GM19043 (cell line): Measurements from ENCODE around the gene SLC11A1.

Experiments
- ATAC-seq: cut with Tn5 transposase; IDR thresholded peaks from one replicate; pipeline ENCODE4 v1.9.1; 2021; ENCODE audit warnings: low read depth; ENCODE audit not compliant: unreplicated experiment

Gene SLC11A1

DNA sequence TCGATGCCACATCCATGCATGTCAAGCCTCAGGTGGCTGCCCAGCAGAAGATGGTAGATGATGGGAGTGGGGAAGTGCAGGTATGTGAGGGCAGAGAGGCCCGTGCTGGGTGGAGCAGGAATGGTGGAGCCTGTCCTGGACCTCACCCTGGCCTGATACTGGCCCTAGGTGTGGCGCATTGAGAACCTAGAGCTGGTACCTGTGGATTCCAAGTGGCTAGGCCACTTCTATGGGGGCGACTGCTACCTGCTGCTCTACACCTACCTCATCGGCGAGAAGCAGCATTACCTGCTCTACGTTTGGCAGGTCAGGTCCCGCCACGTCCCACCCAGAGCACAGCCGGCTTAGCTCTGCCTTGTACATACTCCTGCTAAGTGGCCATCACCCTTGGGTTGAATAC, 49.8 kb downstream of the SLC11A1 start:
- ATAC-seq = no peak

DNA sequence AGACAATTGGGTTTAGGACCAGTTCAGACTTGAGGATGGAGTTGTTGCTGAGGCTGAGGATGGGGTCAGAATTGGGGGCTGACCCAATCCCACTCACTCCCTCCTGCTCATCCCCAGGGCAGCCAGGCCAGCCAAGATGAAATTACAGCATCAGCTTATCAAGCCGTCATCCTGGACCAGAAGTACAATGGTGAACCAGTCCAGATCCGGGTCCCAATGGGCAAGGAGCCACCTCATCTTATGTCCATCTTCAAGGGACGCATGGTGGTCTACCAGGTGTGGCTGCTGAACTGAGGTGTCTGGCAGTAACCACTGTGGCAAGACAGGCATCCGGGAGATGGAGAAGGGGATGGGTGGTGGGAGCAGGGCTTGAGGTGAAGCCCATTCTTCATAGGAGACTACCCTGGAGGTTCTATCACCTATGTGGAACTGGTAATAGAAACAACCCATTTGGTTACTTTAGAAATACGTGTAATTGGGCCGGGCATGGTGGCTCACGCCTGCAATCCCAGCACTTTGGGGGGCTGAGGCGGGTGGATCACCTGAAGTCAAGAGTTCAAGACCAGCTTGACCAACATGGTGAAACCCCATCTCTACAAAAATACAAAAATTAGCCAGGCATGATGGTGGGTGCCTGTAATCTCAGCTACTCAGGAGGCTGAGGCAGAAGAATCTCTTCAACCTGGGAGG, 50.7 kb downstream of the SLC11A1 start:
- no peak for ATAC-seq

DNA sequence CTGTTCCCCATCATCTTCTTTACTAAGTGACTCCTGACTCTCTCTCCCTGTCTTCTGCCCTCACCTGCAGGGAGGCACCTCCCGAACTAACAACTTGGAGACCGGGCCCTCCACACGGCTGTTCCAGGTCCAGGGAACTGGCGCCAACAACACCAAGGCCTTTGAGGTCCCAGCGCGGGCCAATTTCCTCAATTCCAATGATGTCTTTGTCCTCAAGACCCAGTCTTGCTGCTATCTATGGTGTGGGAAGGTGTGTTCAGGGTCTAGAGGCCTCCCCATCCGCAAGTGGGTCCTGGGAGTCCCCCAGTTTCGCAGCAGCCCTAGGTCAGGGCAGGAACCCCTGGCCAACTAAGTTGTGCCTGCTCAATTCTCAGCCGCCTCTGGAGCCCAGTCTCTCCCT, 52.4 kb downstream of the SLC11A1 start:
- ATAC-seq = no peak

DNA sequence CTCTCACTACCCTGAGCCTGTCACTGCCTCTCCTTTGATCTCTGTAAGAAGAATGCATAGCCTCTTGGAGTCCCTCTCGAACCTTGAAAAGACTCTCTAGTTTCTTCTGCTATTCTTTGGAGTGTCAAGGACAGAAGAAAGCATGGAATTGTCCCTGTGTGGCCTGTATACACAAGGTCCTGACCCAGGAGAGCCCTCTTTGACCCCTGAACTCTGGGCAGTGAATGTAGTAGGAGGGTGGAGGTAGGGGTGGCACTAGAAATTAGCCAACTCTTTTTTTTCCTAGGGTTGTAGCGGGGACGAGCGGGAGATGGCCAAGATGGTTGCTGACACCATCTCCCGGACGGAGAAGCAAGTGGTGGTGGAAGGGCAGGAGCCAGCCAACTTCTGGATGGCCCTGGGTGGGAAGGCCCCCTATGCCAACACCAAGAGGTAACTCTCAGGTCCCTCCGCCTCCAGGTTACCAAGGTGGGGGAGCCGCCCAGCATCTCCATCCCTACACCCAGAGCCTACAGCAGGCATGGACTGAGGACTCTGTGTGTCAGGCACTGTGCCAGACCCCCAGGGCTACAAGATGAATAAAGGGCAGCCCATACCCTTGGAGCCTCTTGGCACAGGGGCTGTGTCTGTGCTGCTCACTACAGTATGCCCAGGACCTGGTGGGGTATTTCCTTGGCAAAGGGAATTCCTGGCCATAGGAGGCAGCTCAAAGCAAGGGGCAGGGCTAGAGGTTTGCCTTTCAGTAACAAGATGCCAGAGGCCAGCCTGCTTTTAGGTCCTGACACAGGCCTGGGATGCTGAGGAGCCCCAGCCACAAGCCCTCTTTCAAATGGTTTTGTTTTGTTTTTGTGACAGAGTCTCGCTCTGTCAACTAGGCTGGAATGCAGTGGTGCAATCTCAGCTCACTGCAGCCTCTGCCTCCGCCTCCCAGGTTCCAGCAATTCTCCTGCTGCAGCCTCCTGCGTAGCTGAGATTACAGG, 53.2 kb downstream of the SLC11A1 start:
- no peak for ATAC-seq

DNA sequence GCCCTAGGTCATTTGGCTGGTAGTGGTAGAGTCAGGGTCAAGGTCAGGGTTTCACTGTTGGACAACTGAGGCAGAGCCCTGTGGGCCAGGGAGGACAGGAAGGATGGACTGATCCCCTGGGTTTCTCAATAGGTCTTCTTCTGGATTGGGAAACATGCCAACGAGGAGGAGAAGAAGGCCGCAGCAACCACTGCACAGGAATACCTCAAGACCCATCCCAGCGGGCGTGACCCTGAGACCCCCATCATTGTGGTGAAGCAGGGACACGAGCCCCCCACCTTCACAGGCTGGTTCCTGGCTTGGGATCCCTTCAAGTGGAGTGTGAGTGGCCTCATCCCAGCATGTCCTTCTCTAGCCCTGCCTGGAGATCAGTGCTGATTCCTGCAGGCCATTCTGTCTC, 54.9 kb downstream of the SLC11A1 start:
- ATAC-seq = no peak

DNA sequence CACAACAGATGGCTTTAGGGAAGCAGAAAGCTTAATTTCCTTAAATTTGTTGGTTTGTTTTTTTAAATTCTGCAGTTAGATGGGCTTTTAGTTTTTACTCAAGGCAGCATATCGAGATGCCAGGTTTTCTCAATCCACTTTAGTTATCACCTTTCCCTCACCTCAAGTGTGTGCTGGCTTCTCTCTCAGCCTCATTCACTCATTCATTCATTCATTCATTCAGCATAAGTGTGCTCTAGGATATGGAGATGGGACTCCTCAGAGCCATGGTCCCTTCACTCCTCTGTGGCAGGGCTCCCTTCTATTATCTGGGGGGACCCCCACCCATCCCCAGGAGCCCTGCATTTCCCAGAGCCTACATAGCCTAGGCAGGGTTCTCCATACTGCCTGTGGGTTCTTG, 55.9 kb downstream of the SLC11A1 start:
- no peak for ATAC-seq

DNA sequence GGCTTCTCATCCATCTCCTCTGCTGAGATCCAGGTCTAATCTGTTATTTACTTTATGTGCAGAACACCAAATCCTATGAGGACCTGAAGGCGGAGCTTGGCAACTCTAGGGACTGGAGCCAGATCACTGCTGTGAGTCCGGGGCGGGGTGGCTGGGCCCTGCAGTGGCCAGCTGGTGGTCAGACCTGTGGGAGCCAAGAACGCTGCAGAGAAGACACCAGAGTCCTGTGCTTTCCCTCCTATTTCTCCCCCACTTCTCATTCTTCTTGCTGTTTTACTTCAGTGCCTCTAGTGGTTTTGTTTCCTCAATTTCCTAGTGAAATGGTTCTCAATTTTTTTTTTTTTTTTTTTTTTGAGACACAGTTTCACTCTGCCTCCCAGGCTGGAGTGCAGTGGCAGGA, 56.5 kb downstream of the SLC11A1 start:
- ATAC-seq = no peak

DNA sequence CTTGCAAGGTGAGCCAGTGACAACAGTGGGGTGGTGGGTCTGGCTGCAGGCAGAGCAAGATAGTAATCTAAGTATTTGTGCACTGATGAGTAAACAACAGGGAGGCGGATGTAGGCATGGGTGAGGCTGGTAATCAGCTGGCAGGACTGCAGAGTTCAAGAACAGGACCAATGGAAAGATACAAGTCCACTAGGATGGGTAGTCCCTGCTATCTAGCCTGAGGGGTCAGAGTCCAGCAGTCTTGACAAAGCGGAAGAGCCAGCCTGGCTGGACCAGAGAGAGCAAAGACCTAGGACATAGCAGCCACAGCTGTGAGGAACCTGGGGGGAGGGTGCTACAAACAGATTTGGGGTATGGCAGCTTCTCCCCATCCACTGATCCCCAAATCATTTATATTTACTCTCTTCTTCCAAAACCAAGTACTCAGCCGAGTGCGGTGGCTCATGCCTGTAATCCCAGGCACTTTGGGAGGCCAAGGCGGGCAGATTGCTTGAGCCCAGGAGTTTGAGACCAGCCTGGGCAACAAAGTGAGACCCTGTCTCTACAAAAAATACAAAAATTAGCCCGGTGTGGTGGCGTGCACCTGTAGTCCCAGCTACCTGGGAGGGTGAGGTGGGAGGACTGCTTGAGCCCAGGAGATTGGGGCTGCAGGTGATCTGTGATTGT, 62.8 kb downstream of the SLC11A1 start:
- no peak for ATAC-seq

DNA sequence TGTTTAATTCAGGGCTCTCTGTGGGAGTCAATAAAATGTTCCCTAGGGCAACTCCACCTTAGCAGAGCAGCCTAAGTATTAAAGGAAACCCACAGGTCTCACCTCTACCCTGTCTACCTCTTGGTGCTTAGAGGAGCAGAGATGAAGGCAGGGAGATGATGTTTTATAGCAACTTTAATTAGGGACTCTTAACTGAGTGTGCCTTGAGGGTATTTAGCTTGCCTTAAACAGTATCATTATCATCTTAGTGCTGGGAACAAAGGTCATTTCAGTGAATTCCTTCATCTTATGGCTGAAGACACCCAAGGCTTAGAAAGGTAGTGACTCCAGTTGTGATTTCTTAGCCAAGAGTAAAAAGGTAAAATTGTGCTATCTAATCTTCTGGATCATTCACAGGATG, 63.5 kb downstream of the SLC11A1 start:
- no peak for ATAC-seq
